ENCODE measurements around the gene LIN54.
A peak's percentile ranks its signal among the peaks of the same experiment; 100 is the strongest.
"Not testable (repeated sequence)": the region's sequence is repeated elsewhere in the genome, so short reads cannot be mapped to it uniquely, and the experiment has no call there.

Gene LIN54

DNA sequence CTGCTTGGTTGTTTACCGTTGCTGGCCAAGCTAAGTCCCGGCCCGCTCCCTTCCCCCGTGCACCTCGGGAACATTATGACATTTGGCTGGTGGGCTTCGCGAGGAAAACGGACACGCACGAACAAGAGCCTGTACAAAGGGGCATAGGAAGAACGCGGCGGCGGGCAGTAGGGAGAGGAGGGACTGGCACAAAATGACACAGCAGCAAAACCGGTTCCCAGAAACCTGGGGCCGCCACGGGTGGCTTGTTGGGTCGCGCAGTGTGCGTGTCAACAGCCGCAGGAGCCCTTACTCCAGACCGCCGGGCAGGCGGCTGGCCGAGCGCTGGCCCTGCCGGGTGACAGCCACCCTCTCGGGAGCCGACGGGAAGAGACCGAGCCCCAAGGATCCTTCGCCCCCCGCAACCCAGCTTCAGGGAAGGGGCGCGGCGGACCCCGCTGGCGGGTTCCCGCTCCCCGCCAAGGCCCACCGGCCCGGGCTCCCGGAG is 1.6 kb upstream of the LIN54 start:
- no peak for DNase-seq

DNA sequence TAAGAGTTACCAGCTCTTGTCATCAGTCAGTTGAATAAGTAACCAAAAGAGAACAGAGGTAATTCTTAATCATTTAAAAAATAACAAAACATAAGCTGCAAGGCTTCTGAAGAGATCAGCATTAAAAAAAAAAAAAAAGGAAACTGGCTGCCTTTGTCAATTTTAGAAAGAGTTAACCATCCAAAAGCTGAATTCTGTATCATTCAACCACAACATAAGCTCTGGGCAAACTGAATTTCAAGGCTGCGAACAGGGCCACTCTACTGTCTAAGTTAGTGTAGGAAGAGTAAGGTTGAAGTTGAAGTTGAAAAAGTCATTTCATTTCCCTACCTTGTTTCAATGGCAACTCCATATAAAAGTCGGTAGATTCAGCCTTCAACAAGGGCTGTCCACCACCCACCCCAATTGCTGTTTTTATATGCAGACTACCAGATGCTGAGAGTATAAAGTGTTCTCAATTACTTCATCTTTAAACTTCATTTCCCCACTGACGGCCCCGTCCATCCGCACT is 1.1 kb upstream of the LIN54 start:
- DNase-seq: no peak

DNA sequence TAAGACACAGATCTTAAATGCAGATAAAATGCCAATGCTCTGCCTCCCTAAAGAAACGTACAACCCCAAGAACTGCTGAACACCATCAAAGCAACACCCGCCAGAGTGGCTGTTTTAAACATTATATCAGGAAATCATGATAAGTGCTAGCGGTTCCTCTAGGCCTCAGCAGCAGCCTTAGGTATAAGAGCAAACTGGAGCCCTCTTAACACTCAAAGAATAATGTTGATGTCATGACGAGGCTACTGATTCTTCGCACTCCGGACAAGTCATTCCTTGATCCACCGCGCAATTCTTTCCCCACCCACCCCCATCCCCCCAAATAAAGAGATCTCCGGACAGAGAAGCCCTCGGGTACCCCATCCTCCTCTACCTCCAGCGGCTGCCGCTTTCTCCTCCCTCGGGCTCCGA is 507 bp downstream of the LIN54 start:
- DNase-seq: peak; percentile 41

DNA sequence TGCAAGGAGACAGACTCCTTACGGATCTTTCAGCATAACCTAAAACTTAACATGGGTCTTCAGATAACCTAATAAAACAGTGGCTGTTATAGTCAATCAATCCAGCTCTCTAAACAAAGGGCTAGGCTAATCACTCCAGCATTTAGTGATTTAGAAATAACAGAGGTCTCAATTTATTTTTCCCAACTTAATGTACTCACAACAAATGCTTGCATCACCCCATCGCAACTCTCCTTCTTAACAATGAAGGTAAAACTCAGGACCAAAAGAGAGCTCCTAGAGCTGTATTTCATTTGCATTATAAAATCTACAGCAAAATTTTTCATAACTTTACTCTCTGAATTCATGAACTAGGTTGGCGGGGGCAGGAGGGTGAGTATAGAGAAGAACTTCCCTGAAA is 1.1 kb downstream of the LIN54 start:
- DNase-seq: no peak

DNA sequence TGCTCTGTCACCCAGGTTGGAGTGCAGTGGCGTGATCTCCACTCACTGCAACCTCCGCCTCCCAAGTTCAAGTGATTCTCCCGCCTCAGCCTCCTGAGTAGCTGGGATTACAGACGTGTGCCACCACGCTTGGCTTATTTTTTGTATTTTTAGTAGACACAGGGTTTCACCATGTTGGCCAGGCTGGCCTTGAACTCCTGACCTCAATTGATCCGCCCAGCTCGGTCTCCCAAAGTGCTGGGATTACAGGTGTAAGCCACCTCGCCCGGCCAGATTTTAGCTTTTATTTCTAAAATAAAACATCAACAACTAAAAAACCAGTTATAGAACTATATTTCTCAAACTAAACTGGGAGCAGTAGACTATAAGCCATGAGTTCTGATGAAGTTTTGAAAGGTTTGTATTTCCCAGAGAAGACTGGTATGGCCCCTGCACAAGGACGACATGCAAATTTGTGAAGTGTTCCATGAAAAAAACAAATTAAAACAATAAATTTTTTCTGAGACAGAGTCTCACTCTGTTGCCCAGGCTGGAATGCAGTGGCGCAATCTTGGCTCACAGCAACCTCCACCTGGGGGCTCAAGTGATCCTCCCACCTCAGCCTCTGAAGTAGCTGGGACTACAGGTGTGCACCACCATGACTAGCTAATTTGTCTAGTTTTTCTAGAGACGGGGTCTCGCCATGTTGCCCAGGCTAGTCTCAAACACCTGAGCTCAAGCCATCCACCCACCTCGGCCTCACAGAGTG is 7.4 kb downstream of the LIN54 start:
- DNase-seq: not testable (repeated sequence)

DNA sequence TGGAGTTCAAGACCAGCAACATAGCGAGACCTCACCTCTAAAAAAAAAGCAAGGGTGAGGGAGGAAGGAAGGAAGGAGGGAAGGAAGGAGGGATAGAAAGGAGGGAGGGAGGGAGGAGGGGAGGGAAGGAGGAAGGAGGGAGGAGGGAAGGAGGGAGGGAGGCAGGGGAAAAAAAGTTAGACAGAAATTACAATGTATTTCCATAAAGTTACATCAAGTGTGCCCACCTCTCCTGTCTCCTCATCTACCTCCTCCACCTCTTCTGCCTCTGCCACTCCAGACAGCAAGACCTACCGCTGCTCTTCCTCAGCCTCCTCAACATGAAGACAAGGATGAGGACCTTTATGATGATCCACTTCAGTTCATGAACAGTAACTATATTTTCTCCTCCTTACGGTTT is 8.3 kb downstream of the LIN54 start:
- no peak for DNase-seq

DNA sequence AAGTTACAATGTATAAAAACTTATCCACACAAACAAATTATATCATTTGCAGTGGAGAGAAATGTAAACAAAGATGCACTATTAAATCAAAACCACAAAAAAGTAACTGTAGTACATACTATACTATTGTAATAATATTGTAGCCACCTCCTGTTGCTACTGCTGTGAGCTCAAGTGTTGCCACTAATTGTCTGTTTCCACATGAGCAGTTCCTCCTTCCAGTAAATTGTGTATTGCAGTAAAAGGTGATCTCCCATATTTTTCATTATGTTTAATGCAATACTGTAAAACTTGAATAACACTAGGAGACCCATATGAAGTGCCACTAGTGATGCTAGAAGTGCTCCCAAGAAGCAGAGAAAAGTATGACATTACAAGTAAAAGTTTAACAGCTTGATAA is 11.7 kb downstream of the LIN54 start:
- no peak for DNase-seq

DNA sequence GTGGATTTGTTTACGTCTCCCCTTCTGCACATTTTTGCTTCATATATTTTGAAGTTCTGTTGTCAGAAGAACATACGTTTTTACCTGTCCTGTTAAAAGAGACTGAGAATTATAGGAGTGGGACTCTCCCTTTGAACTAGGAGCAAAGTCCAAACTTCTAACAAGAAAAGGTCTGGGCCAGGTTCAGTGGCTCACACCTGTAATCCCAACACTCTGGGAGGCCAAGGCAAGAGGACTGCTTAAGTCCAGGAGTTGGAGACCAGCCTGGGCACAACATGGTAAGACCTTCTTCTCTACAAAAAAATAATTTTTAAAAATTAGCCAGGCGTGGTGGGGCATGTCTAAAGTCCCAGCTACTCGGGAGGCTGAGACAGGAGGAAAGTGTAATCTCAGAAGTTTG is 15.8 kb downstream of the LIN54 start:
- no peak for DNase-seq

DNA sequence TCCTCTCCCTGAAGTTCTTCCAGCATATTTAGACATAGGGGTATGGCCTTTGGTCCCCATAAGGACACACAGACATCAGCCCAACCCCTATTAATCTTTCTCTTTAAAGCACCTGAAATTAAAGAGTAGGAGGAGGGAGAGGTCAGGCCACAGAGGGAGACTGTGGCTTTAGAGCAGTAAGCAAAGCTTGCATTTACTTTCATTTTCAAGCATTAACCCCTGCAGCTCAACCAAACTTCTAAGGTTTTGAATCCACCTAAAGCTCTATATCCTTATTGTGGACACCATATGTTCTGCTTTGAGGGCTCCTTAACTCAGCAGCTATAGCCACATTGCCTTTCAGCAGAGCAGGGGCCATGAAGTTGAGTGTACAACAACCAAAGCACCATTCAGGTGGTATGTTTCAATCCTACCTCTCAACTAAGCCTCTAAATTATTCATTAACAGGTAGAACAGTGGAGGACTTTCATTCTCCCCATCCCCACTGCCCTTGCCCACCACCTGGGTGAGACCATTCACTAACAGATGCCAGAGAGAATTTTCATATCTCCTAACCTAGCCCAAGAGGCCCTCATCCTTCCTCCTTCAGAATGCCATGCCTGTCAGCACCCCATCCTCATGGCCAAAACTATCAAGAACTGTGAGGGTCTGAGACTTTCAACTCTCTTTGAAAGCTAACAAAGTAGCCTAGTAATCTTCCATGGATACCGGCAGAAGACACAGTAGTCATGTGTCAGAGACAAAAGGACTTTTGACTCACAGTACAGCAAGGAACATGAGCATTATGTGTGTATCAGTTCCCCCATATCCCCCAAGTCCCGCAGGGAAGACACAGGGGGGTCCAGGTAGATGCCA is 20.8 kb downstream of the LIN54 start:
- DNase-seq: peak; percentile 44

DNA sequence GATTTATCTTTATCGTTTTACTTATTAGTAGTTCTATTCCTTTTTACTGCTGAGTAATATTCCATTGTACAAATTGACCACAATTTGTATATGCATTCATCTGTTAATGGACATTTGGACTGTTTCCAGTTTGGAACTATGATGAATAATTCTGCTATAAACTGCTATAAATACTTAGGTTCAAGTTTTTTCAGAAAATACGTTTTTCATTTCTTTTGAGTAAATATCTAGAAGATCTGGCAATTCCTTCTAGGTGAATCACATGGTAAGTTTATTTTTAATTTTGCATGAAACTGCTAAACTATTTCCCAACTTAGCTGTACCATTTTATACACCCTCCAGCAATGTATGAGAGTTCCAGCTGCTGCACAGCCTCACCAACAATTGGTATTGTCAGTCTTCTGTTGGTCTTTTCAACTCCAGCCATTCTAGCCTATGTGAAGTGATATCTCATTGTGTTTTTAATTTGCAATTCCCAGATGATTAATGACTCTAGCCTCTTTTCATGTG is 22.2 kb downstream of the LIN54 start:
- DNase-seq: no peak

DNA sequence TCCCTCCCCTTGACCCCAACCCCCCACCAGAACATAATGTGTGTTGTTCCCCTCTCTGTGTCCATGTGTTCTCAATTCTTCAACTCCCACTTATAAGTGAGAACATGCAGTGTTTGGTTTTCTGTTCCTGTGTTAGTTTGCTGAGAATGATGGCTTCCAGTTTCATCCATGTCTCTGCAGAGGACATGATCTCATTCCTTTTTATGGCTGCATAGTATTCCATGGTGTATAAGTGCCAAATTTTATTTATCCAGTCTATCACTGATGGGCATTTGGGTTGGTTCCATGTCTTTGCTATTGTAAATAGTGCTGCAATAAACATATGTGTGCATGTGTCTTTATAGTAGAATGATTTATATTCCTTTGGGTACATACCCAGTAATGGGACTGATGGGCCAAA is 23.1 kb downstream of the LIN54 start:
- not testable (repeated sequence) for DNase-seq

DNA sequence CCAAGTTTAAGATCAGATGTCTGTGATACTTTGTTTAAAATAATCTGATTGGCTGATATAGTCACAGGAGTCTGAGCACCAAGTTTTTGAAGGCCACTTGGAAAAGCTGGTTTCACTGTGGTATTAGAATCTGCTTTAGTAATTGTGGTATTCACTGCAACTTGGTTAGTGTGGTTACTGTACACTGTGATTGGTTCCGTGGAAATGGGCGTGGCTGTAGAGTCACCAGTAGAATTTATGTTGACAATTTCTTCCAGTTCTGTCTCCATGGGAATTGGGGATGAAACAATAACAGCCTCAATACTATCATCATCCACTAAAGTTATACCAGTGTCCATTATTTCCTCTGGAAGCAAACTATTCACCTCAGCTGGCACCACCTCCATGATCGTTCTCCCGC is 26.2 kb downstream of the LIN54 start:
- DNase-seq: peak; percentile 7

DNA sequence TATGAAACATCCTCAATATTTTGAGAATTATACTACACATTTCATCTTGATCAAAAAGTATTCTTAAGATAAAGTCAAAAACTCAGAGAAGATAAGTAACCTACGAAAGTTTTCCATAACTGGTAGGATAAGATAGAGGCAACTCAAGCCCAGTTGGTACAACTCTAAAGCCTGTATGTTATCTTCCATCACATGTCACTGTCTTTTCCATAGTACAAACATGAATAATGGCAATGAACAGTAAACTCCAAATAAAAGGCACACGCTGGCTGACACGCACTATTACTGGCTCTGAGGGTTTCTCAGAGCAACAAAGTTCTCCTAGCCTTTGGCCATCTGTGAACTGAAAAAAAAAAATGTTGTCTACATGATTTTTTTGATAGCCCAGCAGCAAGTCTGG is 27.2 kb downstream of the LIN54 start:
- no peak for DNase-seq

DNA sequence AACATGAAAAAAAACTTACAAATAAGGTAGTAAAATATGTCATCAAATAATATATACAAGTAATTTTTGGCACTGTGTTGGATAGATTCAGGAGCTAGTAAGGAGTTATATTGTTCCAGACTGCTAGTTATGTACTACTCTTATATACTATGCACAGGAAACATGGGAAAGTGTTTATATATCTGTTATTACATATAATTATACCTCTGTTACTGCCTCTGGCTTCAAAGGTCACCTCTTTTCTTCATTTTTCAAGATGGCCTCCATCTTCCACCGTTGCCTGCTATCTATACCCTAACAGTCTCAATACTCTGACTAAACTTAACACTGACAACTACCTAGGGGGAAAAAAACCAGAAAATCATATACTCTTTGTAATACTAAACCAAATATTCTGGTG is 29.5 kb downstream of the LIN54 start:
- no peak for DNase-seq

DNA sequence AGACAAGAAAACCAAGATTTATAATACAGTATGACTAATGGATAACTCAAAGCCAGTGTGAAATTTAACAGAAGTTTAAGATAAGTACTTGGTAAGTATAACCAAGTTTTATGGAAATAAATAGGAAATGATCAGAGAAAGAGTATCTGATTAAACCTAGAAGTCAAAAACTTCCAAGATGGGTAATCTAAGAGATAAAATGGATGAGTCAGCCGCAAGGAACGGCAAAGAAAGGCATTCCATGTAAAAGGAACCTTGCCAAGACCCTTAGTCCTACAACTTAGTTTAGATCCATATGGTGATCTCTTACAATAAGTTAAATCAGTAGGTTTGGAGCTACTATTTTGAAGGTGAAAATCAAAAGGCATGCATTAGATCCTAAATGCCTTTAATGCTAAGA is 34.8 kb downstream of the LIN54 start:
- no peak for DNase-seq

DNA sequence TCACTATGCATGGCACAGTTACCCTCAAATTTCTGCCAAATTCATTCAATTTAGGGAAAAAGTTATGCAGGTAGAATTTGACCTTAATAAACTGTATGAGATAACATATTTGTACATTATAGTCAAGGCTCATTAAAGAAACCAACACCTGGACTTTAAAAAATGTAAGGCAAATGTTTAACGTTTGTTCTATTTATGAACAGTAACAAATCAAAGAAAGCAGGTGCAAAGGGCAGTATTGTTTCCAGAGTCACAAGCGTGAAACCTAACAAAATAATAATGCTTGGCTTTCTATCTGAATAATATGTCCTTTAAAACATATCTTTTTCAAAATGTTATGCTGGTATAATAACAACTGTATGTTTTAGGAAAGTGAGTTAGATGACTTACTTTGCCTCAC is 41.2 kb downstream of the LIN54 start:
- no peak for DNase-seq

DNA sequence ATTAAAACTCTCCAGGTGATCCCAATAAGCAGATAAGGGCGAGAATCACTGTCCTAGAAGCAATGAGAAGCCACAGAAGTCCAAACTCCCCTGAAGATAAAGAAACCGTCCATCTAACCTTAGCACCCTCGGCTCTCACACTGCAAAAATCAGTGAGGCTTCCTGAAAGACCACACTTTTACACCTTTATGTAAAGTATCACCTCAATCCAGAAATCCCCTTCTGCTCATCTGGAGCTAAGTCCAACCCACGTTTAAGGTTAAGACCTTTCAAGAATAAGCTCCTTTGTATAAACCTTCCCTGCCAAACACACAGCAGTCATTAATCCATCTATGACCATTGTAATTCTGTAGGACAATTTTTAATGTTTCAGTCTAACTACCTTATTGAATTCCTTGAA is 41.7 kb downstream of the LIN54 start:
- no peak for DNase-seq

DNA sequence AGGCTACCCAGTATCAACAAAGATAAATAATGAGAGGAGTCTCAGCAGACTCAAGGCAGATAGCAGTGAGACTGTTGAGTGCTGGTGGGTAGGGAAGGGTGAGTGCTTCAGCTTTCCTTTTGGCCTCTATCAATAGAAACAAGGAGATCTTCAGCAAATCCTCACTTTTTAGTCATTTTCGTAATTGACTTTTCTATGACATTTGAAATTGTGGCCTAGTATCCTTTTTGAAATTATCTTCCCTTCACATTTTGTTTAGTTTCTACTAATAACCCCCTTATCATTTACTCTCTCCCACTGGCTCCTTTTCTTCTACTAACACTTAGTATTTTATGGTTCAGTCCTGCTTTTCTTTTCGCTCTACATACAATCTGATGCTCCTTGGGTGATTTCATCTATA is 44.9 kb downstream of the LIN54 start:
- no peak for DNase-seq

DNA sequence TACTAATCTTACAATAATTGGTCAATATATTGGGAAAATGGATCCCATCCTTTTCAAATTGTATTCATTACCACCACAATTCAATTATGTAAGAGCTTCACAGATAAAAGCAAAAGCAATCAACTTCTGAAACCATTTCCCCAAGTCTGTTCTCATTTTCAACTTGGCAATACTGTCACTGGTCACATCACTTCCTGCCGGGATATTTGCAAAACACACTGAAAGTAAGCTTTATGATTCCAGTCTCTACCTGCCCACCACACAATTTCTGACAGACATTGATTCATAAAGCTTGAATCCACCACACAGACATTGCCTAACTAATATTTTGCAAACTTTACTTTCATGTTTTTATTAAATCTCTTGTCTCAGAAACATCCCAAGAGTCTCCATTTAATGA is 53.6 kb downstream of the LIN54 start:
- DNase-seq: no peak

DNA sequence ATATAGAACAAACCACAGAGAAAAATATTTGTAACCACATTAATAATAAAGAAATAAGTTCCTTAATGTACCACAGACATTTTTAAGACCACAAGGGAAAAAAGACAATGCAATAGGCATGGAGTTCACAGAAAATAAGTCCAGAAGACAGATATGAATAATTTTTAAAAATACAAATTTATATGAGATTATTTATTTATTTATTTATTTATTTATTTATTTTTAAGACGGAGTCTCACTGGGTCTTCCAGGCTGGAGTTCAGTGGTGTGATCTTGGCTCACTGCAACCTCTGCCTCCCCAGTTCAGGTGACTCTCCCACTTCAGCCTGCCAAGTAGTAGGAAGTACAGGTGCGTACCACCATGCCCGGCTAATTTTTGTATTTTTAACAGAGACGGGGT is 56.4 kb downstream of the LIN54 start:
- no peak for DNase-seq

DNA sequence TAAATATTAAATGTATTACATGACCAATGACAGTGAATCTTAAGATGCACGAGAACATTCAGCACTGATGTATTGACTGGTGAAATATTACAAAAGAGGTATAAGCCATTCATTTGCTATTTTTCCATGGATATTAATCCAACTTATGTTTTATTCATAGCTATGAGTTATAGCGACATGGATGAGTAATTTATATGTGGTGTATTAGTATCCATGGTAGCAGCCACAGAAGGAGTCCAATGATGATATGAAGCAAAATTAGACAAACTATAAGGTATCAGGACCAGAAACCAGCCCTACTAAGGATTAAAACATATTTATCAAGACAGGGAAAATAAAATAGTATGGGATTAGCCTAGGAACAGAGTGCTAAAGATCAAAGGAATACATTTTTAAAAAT is 59.4 kb downstream of the LIN54 start:
- DNase-seq: no peak

DNA sequence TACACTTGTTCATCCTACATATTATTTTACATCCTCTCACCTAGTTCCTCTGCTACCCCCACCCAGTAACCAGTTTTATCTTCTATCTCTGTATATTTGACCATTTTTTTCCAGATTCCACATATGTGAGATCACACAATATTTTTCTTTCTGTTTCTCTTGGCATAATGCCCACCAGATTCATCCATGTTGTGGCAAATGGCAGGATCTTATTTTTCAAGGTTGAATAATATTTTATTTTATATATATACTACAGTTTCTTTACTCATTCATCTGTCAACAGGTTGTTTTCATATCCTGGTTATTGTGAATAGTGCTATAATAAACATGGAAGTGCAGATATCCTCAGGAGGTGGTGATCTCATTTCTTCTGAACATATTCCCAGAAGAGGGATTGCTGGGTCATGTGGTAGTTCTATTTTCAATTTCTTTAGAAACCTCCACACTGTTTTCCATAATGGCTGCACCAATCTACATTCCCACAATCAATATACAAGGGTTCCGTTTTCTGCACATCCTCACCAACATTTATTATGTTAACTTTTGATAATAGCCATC is 61.9 kb downstream of the LIN54 start:
- DNase-seq: no peak

DNA sequence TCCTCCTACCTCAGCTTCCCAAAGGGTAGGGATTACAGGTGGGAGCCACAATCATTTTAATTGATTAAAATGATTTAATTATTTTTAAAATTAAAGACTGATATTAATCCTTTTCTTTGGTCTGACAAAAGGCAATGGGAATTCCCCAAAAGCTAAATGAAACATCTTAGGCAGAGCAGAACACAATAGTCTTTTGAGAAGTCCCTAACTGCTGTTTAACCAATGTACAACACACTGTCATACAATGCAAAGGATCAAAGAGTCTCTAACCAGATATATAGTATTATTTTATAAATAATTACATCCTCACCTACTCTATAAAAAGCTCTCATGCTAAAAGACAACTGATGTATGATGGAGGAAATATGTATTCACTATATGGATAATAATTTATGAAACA is 63.1 kb downstream of the LIN54 start:
- no peak for DNase-seq

DNA sequence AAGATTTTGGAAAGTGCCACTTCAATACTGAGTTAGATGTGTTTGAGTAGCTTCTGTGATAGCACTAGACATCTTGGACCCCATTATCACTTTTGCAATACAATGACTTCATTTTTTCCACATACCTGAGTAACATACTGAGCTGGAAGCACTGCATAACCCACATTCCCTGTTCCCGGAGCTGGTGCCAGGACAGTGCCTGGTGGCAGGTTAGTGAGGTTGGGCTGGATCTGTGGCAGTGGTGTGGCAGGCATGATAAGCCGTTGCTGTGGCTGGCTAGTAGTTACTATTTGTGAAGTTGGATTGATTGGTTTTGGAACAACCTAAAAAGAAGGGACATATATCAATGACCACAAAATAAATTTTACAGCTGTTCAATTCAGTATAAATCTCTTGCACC is 71.2 kb downstream of the LIN54 start:
- no peak for DNase-seq

Data from CD4-positive, alpha-beta T cell treated with Interleukin-10 for 1 hour (primary cell).